ENCODE results near the gene CPXM1. TPM values are rescaled to one million over a fixed set of nuclear protein-coding genes. Genes with fewer than 3 reads are reported as not detected.

The CPXM1 gene
- total and polyA plus RNA-seq, 4 donors = 0.08 to 5.5 (median 0.16) TPM

DNA sequence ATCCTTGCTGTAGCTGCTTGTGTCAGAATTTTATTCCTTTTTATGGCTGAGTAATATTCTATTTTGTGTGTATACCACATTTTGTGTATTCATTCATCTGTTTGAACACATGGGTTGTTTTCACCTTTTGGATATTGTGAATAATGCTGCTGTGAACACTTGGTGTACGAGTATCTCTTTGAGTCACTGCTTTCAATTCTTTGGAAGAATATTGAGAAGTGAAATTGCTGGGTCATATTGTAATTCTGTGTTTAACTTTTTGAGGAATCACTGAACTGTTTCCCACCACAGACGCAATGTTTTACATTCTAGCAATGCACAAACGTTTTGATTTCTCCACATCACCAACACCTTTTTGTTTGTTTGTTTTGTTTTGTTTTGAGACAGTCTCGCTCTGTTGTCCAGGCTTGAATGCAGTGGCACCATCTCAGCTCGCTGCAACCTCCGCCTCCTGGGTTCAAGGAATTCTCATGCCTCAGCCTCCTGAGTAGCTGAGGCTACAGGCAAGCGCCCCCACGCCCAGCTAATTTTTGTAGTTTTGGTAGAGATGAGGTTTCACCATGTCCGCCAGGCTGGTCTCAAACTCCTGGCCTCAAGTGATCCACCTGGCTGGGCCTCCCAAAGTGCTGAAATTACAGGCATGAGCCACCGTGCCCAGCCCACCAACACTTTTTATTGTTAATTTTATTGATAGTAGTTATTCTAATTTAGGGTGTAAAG, 21.7 kb downstream of the CPXM1 start (continued):
- TF ChIP-seq, protein P1, sequence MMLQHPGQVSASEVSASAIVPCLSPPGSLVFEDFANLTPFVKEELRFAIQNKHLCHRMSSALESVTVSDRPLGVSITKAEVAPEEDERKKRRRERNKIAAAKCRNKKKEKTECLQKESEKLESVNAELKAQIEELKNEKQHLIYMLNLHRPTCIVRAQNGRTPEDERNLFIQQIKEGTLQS (IDR thresholded peaks at IDR 0.05) = no peak
- TF ChIP-seq TAF1 (conservative IDR thresholded peaks at IDR 0.05) (no peak), GABPA (IDR thresholded peaks at IDR 0.05 in 1 of 2, conservative IDR thresholded peaks at IDR 0.05 in 1 of 2) (no peak), RAD21 (IDR thresholded peaks at IDR 0.05) (no peak), YY1 (IDR thresholded peaks at IDR 0.05) (no peak), SP1 (IDR thresholded peaks at IDR 0.05) (no peak)
- TF ChIP-seq, protein P2, sequence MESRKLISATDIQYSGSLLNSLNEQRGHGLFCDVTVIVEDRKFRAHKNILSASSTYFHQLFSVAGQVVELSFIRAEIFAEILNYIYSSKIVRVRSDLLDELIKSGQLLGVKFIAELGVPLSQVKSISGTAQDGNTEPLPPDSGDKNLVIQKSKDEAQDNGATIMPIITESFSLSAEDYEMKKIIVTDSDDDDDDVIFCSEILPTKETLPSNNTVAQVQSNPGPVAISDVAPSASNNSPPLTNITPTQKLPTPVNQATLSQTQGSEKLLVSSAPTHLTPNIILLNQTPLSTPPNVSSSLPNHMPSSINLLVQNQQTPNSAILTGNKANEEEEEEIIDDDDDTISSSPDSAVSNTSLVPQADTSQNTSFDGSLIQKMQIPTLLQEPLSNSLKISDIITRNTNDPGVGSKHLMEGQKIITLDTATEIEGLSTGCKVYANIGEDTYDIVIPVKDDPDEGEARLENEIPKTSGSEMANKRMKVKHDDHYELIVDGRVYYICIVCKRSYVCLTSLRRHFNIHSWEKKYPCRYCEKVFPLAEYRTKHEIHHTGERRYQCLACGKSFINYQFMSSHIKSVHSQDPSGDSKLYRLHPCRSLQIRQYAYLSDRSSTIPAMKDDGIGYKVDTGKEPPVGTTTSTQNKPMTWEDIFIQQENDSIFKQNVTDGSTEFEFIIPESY (IDR thresholded peaks at IDR 0.05) = no peak

DNA sequence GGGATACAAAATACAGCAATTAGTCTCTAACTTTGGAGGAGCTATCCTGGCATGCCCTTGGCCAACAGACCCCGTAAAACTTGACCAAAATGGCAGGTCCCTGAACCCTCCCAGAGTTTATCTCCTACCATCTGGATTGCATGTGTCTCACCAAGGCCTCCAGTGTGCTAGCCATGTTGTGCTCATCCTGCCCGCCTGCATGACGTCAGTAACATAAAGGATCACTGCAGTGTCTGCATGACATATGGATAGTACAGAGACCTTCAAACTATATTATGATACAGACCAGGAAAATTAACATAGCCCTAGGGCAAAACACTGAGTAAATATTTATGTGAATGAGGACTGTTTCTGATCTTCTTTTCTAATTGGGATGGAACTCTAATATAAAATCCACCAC, 25.3 kb downstream of the CPXM1 start:
- Histone ChIP-seq H3K9me3 (ENCODE audit: control insufficient read depth in 4 of 4, low read length in 3 of 4) (peaks cover 0 to 10% (median 2%) of the 10 kb centered on the region in 4 donors), H3K4me1 (ENCODE audit: control insufficient read depth in 4 of 4, insufficient read depth in 4 of 4, low read length in 3 of 4) (no peaks in the 10 kb centered on the region), H3K27ac (ENCODE audit: low read depth in 1 of 2, low read length in 2 of 2) (no peak overlapping the region), H3K9ac (ENCODE audit: low read depth in 1 of 2, low read length in 2 of 2) (no peak overlapping the region), H3K27me3 (ENCODE audit: control insufficient read depth in 4 of 4, insufficient read depth in 4 of 4, low read length in 3 of 4) (no peaks in the 10 kb centered on the region), H3K4me3 (ENCODE audit: low read depth in 1 of 3, low read length in 3 of 3) (no peak overlapping the region), H3K36me3 (ENCODE audit: control insufficient read depth in 4 of 4, insufficient read depth in 3 of 4, low read depth in 1 of 4, low read length in 3 of 4) (no peaks in the 10 kb centered on the region)
- TF ChIP-seq YY1 (IDR thresholded peaks at IDR 0.05) (no peak), RAD21 (IDR thresholded peaks at IDR 0.05) (no peak), EGR1 (IDR thresholded peaks at IDR 0.05; ENCODE audit: low read depth in 2 of 2) (no peak), HNF4A (conservative IDR thresholded peaks at IDR 0.05) (no peak), JUND (IDR thresholded peaks at IDR 0.05) (no peak), FOXA1 (IDR thresholded peaks at IDR 0.05) (no peak), TAF1 (conservative IDR thresholded peaks at IDR 0.05) (no peak)
- TF ChIP-seq, protein P3, sequence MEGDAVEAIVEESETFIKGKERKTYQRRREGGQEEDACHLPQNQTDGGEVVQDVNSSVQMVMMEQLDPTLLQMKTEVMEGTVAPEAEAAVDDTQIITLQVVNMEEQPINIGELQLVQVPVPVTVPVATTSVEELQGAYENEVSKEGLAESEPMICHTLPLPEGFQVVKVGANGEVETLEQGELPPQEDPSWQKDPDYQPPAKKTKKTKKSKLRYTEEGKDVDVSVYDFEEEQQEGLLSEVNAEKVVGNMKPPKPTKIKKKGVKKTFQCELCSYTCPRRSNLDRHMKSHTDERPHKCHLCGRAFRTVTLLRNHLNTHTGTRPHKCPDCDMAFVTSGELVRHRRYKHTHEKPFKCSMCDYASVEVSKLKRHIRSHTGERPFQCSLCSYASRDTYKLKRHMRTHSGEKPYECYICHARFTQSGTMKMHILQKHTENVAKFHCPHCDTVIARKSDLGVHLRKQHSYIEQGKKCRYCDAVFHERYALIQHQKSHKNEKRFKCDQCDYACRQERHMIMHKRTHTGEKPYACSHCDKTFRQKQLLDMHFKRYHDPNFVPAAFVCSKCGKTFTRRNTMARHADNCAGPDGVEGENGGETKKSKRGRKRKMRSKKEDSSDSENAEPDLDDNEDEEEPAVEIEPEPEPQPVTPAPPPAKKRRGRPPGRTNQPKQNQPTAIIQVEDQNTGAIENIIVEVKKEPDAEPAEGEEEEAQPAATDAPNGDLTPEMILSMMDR (IDR thresholded peaks at IDR 0.05; ENCODE audit: low read depth, low read length, missing input control) = no peak
- TF ChIP-seq, protein P2 (IDR thresholded peaks at IDR 0.05) = no peak
- WGBS = 92% methylated on average over 3 of the region's 3 CpGs
- no peak for DNase-seq (ENCODE audit: low spot score)

DNA sequence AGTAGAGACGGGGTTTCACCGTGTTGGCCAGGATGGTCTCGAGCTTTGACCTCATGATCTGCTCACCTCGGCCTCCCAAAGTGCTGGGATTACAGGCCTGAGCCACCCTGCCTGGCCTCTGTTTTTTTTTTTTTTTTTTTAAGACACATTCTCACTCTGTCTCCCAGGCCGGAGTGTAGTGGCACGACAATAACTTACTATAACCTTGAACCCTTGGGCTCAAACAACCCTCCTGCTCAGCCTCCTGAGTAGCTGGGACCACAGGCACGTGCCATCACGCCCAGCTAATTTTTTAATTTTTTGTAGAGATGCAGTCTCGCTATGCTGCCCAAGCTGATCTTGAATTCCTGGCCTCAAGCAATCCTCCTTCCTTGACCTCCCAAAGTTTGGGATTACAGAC, 26.6 kb downstream of the CPXM1 start:
- 87% methylated on average over 9 of the region's 9 CpGs for WGBS
- H3K27me3 ChIP-seq (ENCODE audit: control insufficient read depth in 4 of 4, insufficient read depth in 4 of 4, low read length in 3 of 4) = no peaks in the 10 kb centered on the region
- TF ChIP-seq, protein P4, sequence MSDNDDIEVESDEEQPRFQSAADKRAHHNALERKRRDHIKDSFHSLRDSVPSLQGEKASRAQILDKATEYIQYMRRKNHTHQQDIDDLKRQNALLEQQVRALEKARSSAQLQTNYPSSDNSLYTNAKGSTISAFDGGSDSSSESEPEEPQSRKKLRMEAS (IDR thresholded peaks at IDR 0.05) = no peak
- no peak overlapping the region for H3K9ac ChIP-seq (ENCODE audit: low read depth in 1 of 2, low read length in 2 of 2)
- H3K4me3 ChIP-seq (ENCODE audit: low read depth in 1 of 3, low read length in 3 of 3) = no peak overlapping the region
- DNase-seq (ENCODE audit: low spot score) = no peak
- H3K4me1 ChIP-seq (ENCODE audit: control insufficient read depth in 4 of 4, insufficient read depth in 4 of 4, low read length in 3 of 4) = peaks cover 0 to under 1% (median 0%) of the 10 kb centered on the region in 4 donors
- H3K9me3 ChIP-seq (ENCODE audit: control insufficient read depth in 4 of 4, low read length in 3 of 4) = peaks cover 0 to 10% (median 2%) of the 10 kb centered on the region in 4 donors
- no peak overlapping the region for H3K27ac ChIP-seq (ENCODE audit: low read depth in 1 of 2, low read length in 2 of 2)
- no peaks in the 10 kb centered on the region for H3K36me3 ChIP-seq (ENCODE audit: control insufficient read depth in 4 of 4, insufficient read depth in 3 of 4, low read depth in 1 of 4, low read length in 3 of 4)

All from liver (tissue), 9 donors.